Breast epithelium (tissue), 4 donors: Measurements from ENCODE around the gene RGS12. TPM values are rescaled to one million over a fixed set of nuclear protein-coding genes. Genes with fewer than 3 reads are reported as not detected.

Experiments
- DNase-seq, 2 donors: peaks; one replicate each; pipeline ENCODE4 v3.0.0-alpha.2; 2019; ENCODE audit warnings: low spot score in 2 of 2
- H3K27ac ChIP-seq, 2 donors: fragments of 200-600 bp; sonication (generic) in 1 of 2; one replicate each; pipeline ENCODE4 v1.5.1; 2016 to 2019; ENCODE audit warnings: mild to moderate bottlenecking in 1 of 2
- H3K27me3 ChIP-seq, 2 donors: fragments of 200-600 bp; sonication (generic) in 1 of 2; one replicate each; pipeline versions ENCODE4 v1.5.1 to v1.6.0; 2017 to 2019; ENCODE audit warnings: control low read depth in 1 of 2, mild to moderate bottlenecking in 1 of 2
- H3K36me3 ChIP-seq: fragments of 200-600 bp; one replicate; pipeline ENCODE4 v1.5.1; 2019
- H3K4me1 ChIP-seq, 2 donors: fragments of 200-600 bp; sonication (generic); one replicate each; pipeline ENCODE4 v1.5.1; 2016 to 2019; ENCODE audit warnings: control low read depth in 1 of 2
- H3K4me3 ChIP-seq, 3 donors: fragments of 200-600 bp; sonication (generic); 1 replicate in 2 of 3; 2 replicates in 1 of 3; pipeline ENCODE4 v1.5.1; 2016 to 2019; ENCODE audit warnings: mild to moderate bottlenecking in 3 of 3, moderate library complexity in 2 of 3
- H3K9me3 ChIP-seq, 2 donors: fragments of 200-600 bp; sonication (generic) in 1 of 2; one replicate each; pipeline ENCODE4 v1.5.1; 2016 to 2019; ENCODE audit warnings: control low read depth in 1 of 2
- CTCF ChIP-seq, 3 donors: fragments of 450-650 bp; IDR thresholded peaks; one replicate each; pipeline ENCODE4 v1.5.1; 2016 to 2017; ENCODE audit warnings: antibody characterized with exemption in 3 of 3, mild to moderate bottlenecking in 3 of 3, moderate library complexity in 3 of 3
- POLR2A ChIP-seq: fragments of 450-650 bp; IDR thresholded peaks from one replicate; pipeline ENCODE4 v1.6.1; 2016; ENCODE audit warnings: antibody characterized with exemption, mild to moderate bottlenecking, moderate library complexity
- POLR2AphosphoS5 ChIP-seq, 3 donors: sonication (generic); formaldehyde crosslinking; IDR thresholded peaks; one replicate each; pipeline ENCODE4 v1.6.1; 2017; ENCODE audit warnings: antibody characterized with exemption in 3 of 3
- intact Hi-C: fragments of 100-400 bp; cut with DNase I; formaldehyde crosslinking; loops from one replicate; pipeline ENCODE4 v1.15.1; 2023; ENCODE audit warnings: low total_unique reads
- total RNA-seq, 3 donors: library from RNA; depleted of rRNA; stranded (reverse); fragments of >200 nt; gene quantifications; one replicate each; pipeline ENCODE4 v1.1.0, GENCODE V29; 2016

The RGS12 gene
- total RNA-seq, 3 donors from 2014 or later: 24.3 to 94.5 (median 29.9) TPM

GRCh38 chr4:3295837-3296624, 3.2 kb downstream of the RGS12 start:
- H3K36me3 ChIP-seq: no peaks in the 10 kb centered on the region
- H3K4me1 ChIP-seq: peaks cover 0 to 4% of the 10 kb centered on the region in 2 donors
- peaks cover 0 to 6% of the 10 kb centered on the region in 2 donors for H3K9me3 ChIP-seq
- TF ChIP-seq POLR2A (no peak), POLR2AphosphoS5 (IDR thresholded peaks at IDR 0.05) (no peak), CTCF (IDR thresholded peaks at IDR 0.05) (no peak)
- intact Hi-C loops: no loop called here
- H3K27ac ChIP-seq: no peak overlapping the region
- H3K27me3 ChIP-seq: no peaks in the 10 kb centered on the region
- peak in 1 of 2 donors; percentile 5 for DNase-seq
- H3K4me3 ChIP-seq: no peak overlapping the region

- H3K9me3 ChIP-seq: peaks cover 0 to 6% of the 10 kb centered on the region in 2 donors
- H3K27ac ChIP-seq: no peak overlapping the region
- no peaks in the 10 kb centered on the region for H3K36me3 ChIP-seq
- peak in 1 of 2 donors; percentile 27 for DNase-seq
- no peaks in the 10 kb centered on the region for H3K27me3 ChIP-seq
- H3K4me3 ChIP-seq: no peak overlapping the region
- TF ChIP-seq CTCF (IDR thresholded peaks at IDR 0.05) (no peak), POLR2AphosphoS5 (IDR thresholded peaks at IDR 0.05) (no peak)
- H3K4me1 ChIP-seq: peaks cover 0 to 4% of the 10 kb centered on the region in 2 donors
- intact Hi-C loops: no loop called here
Measured at GRCh38 chr4:3296651-3297050, 3.8 kb downstream of the RGS12 start.

GRCh38 chr4:3297066-3297859, 4.4 kb downstream of the RGS12 start:
- H3K36me3 ChIP-seq: no peaks in the 10 kb centered on the region
- peaks cover 0 to 6% of the 10 kb centered on the region in 2 donors for H3K9me3 ChIP-seq
- H3K27me3 ChIP-seq: no peaks in the 10 kb centered on the region
- TF ChIP-seq CTCF (IDR thresholded peaks at IDR 0.05) (no peak), POLR2A (no peak), POLR2AphosphoS5 (IDR thresholded peaks at IDR 0.05) (no peak)
- H3K4me3 ChIP-seq: no peak overlapping the region
- intact Hi-C loops: no loop called here
- DNase-seq: peak in 1 of 2 donors; percentile 17
- peaks cover 0 to 4% of the 10 kb centered on the region in 2 donors for H3K4me1 ChIP-seq
- no peak overlapping the region for H3K27ac ChIP-seq

- Histone ChIP-seq H3K27ac (peak overlapping the region; percentile 4 to 36), H3K9me3 (peaks cover 0 to 6% of the 10 kb centered on the region in 2 donors), H3K36me3 (no peaks in the 10 kb centered on the region), H3K4me3 (no peak overlapping the region), H3K27me3 (no peaks in the 10 kb centered on the region), H3K4me1 (peaks cover 0 to 4% of the 10 kb centered on the region in 2 donors)
- TF ChIP-seq CTCF (IDR thresholded peaks at IDR 0.05) (no peak), POLR2A (no peak), POLR2AphosphoS5 (IDR thresholded peaks at IDR 0.05) (no peak)
- intact Hi-C loops: no loop called here
- DNase-seq: peak in 1 of 2 donors; percentile 27
Measured at GRCh38 chr4:3299122-3299975, 6.5 kb downstream of the RGS12 start.
